ENCODE results near the gene CPEB3.

DNA sequence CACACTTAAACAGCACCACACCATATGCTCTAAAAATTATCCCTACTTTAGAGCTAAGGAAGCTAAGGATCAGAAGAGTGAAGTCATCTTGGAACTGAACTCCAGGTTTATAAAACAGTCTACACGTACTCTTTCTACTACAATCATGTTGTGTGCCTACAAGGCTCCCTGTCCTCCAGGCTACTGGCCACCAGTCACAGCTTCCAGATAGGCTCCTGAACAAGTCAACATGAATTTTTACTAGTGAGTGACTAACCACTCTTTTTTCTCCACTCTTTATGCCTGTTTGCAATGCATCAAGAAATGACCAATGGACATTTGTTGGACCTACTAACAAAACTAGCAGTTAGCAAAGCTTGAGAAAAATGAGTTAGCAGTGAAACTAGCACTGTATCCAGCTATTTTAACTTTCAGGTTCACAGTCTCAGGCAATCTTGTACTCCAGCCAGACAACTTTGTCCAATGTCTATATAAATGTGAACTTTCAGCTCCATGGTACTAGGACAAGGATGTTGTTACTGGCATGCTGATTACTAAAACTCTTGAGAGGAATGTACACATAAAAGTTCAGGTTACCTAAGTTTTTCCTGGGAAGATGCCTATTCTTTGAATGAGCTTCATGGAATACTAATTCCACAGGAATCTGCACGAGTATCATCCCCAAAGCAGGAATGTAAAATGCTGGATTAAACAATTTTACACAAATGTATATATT is 187.3 kb downstream of the CPEB3 start:
- TF ChIP-seq, protein P1, sequence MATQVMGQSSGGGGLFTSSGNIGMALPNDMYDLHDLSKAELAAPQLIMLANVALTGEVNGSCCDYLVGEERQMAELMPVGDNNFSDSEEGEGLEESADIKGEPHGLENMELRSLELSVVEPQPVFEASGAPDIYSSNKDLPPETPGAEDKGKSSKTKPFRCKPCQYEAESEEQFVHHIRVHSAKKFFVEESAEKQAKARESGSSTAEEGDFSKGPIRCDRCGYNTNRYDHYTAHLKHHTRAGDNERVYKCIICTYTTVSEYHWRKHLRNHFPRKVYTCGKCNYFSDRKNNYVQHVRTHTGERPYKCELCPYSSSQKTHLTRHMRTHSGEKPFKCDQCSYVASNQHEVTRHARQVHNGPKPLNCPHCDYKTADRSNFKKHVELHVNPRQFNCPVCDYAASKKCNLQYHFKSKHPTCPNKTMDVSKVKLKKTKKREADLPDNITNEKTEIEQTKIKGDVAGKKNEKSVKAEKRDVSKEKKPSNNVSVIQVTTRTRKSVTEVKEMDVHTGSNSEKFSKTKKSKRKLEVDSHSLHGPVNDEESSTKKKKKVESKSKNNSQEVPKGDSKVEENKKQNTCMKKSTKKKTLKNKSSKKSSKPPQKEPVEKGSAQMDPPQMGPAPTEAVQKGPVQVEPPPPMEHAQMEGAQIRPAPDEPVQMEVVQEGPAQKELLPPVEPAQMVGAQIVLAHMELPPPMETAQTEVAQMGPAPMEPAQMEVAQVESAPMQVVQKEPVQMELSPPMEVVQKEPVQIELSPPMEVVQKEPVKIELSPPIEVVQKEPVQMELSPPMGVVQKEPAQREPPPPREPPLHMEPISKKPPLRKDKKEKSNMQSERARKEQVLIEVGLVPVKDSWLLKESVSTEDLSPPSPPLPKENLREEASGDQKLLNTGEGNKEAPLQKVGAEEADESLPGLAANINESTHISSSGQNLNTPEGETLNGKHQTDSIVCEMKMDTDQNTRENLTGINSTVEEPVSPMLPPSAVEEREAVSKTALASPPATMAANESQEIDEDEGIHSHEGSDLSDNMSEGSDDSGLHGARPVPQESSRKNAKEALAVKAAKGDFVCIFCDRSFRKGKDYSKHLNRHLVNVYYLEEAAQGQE (IDR thresholded peaks at IDR 0.05): peak; percentile 70
- TF ChIP-seq FOXA2 (IDR thresholded peaks at IDR 0.05) (peak; percentile 78), YY1 (IDR thresholded peaks at IDR 0.05) (peak; percentile 77), NR2F2 (IDR thresholded peaks at IDR 0.05) (no peak)
- TF ChIP-seq, protein P2, sequence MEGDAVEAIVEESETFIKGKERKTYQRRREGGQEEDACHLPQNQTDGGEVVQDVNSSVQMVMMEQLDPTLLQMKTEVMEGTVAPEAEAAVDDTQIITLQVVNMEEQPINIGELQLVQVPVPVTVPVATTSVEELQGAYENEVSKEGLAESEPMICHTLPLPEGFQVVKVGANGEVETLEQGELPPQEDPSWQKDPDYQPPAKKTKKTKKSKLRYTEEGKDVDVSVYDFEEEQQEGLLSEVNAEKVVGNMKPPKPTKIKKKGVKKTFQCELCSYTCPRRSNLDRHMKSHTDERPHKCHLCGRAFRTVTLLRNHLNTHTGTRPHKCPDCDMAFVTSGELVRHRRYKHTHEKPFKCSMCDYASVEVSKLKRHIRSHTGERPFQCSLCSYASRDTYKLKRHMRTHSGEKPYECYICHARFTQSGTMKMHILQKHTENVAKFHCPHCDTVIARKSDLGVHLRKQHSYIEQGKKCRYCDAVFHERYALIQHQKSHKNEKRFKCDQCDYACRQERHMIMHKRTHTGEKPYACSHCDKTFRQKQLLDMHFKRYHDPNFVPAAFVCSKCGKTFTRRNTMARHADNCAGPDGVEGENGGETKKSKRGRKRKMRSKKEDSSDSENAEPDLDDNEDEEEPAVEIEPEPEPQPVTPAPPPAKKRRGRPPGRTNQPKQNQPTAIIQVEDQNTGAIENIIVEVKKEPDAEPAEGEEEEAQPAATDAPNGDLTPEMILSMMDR (IDR thresholded peaks at IDR 0.05; ENCODE audit: low read depth, low read length, missing input control): no peak
- TF ChIP-seq, protein P3, sequence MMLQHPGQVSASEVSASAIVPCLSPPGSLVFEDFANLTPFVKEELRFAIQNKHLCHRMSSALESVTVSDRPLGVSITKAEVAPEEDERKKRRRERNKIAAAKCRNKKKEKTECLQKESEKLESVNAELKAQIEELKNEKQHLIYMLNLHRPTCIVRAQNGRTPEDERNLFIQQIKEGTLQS (IDR thresholded peaks at IDR 0.05): no peak

All from liver (tissue), 3 donors.